ENCODE results near the gene AUH. TPM values are rescaled to one million over a fixed set of nuclear protein-coding genes. Genes with fewer than 3 reads are reported as not detected.

AUH gene
- total and polyA plus RNA-seq, 9 of the 15 experiments (the other 6 are each of a cell fraction or from before 2014, with no cell fraction given), result 3.4 to 29.0 (median 10.1) TPM

DNA sequence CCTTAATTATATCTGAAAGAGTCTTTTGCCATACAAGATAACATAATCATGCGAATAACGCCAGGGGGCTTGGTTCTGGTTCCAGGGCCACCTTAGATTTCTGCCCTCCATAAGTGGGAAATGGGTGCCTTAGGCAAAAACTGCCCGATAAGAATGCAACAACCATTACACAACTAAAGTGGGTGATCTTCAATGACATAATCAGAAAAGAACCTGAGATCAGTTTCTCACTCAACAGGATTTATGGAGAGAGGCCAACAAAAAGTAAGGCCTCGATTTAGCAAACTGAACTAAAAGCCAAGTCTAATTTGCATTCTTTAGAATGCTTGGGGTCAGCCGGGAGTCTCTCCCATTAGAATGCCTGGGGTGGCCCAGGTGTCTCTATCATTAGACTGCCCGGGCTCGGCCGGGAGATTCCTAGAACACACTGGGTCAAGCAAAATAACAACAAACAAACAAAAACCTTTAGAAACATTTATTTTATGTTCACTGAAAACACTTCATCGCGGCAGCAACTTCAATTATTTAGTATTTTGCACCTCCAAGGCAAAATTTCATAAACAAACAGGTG lies 194.8 kb downstream of the AUH start:
- Histone ChIP-seq H4K20me1 (replicated peaks; ENCODE audit: control insufficient read depth, insufficient read depth, low read length) (no peaks in the 10 kb centered on the region), H3K4me2 (ENCODE audit: insufficient read depth, low read length) (no peak overlapping the region), H3K79me2 (ENCODE audit: control insufficient read depth, insufficient read depth, low read length) (no peaks in the 10 kb centered on the region), H3K4me1 (replicated peaks in 1 of 2; ENCODE audit: control insufficient read depth in 2 of 2, insufficient read depth in 2 of 2, low read length in 2 of 2) (peaks cover 28 to 36% of the 10 kb centered on the region in 2 experiments), H3K4me3 (no peak overlapping the region), H3K36me3 (ENCODE audit: control insufficient read depth, insufficient read depth, low read length) (no peaks in the 10 kb centered on the region), H3K9me3 (replicated peaks; ENCODE audit: control insufficient read depth, insufficient read depth, low read depth, low read length) (peaks cover 4% of the 10 kb centered on the region), H3K27me3 (ENCODE audit: control insufficient read depth in 2 of 2, insufficient read depth in 2 of 2, low read length in 2 of 2) (no peaks in the 10 kb centered on the region), H3K9me1 (ENCODE audit: control insufficient read depth, insufficient read depth, low read length) (no peaks in the 10 kb centered on the region), H3K27ac (ENCODE audit: extremely low read depth, low read depth, low read length) (no peak overlapping the region), H3K9ac (ENCODE audit: insufficient read depth in 1 of 2, low read depth in 2 of 2, low read length in 2 of 2) (no peak overlapping the region), H2AFZ (ENCODE audit: low read depth, low read length) (no peak overlapping the region)
- intact Hi-C loops (cut with micrococcal nuclease) (loop anchor here (10.0 kb wide), 1 partner anchor 258 kb away; the partner anchor contains the start of gene NFIL3), in situ Hi-C loops (cut with MboI) (no loop called here)
- no peak for FAIRE-seq
- DNase-seq (ENCODE audit: extremely low read depth in 1 of 4, low spot score in 3 of 4), result no peak
- POLR2A ChIA-PET, result no interaction called here
- no TSS peak for BruUV-seq (replicated peaks)
- 87% methylated on average over 7 of the region's 10 CpGs for WGBS (ENCODE audit: insufficient coverage, low coverage, missing lambda C conversion rate)
- no peak for ATAC-seq
- TF ChIP-seq ZNF165 (CRISPR knock-in tag; IDR thresholded peaks at IDR 0.05; ENCODE audit: borderline replicate concordance) (no peak), RBM25 (IDR thresholded peaks at IDR 0.05; ENCODE audit: low read depth, low read length, severe bottlenecking) (no peak), SMC3 (conservative IDR thresholded peaks at IDR 0.05; ENCODE audit: insufficient read depth, low read depth, low read length) (no peak), CHD4 (IDR thresholded peaks at IDR 0.05; ENCODE audit: insufficient read depth, insufficient replicate concordance, low read depth, low read length, poor library complexity, severe bottlenecking) (no peak), BRF1 (IDR thresholded peaks at IDR 0.05; ENCODE audit: borderline replicate concordance, extremely low read depth, insufficient read length) (no peak), CBX2 (IDR thresholded peaks at IDR 0.05; ENCODE audit: insufficient read depth, low read length, poor library complexity, severe bottlenecking) (no peak)
- TF ChIP-seq, protein P1, sequence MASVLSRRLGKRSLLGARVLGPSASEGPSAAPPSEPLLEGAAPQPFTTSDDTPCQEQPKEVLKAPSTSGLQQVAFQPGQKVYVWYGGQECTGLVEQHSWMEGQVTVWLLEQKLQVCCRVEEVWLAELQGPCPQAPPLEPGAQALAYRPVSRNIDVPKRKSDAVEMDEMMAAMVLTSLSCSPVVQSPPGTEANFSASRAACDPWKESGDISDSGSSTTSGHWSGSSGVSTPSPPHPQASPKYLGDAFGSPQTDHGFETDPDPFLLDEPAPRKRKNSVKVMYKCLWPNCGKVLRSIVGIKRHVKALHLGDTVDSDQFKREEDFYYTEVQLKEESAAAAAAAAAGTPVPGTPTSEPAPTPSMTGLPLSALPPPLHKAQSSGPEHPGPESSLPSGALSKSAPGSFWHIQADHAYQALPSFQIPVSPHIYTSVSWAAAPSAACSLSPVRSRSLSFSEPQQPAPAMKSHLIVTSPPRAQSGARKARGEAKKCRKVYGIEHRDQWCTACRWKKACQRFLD (CRISPR knock-in tag; IDR thresholded peaks at IDR 0.05), result no peak
- TF ChIP-seq, protein P2, sequence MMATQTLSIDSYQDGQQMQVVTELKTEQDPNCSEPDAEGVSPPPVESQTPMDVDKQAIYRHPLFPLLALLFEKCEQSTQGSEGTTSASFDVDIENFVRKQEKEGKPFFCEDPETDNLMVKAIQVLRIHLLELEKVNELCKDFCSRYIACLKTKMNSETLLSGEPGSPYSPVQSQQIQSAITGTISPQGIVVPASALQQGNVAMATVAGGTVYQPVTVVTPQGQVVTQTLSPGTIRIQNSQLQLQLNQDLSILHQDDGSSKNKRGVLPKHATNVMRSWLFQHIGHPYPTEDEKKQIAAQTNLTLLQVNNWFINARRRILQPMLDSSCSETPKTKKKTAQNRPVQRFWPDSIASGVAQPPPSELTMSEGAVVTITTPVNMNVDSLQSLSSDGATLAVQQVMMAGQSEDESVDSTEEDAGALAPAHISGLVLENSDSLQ (IDR thresholded peaks at IDR 0.05), result no peak
- CTCF ChIA-PET (ENCODE audit: low intra/inter-chr PET ratio), result no interaction called here

Data from K562 (cell line).